PC-9 (cell line): ENCODE data around the gene RAB3B. TPM values are rescaled to one million over a fixed set of nuclear protein-coding genes. Genes with fewer than 3 reads are reported as not detected.
A peak's percentile ranks its signal among the peaks of the same experiment; 100 is the strongest.
"Not testable (repeated sequence)": the region's sequence is repeated elsewhere in the genome, so short reads cannot be mapped to it uniquely, and the experiment has no call there.

Experiments
- BruUV-seq: library from RNA; stranded (reverse); fragments of 400-500 nt; replicated peaks from 2 replicates; lab custom pipeline; 2021; lab: Mats Ljungman, UMichigan
- CTCF ChIA-PET: fragments of 300-600 bp; sonication (Branson Sonifier 250); formaldehyde crosslinking; loops from one replicate; lab custom pipeline; 2022; ENCODE audit warnings: antibody characterized with exemption; lab: Charles Lee
- POLR2A ChIA-PET: fragments of 300-600 bp; sonication (Branson Sonifier 250); formaldehyde crosslinking; loops from one replicate; lab custom pipeline; 2022; ENCODE audit warnings: antibody characterized with exemption; ENCODE audit not compliant: unreplicated experiment; lab: Charles Lee
- DNase-seq, 2 experiments: peaks; one replicate each; pipeline versions ENCODE4 v3.0.0 to v3.0.0-alpha.2; 2015 to 2022; ENCODE audit warnings: mixed read lengths in 1 of 2
- H2AFZ ChIP-seq: fragments of 200-600 bp; sonication (generic); 2 replicates; pipeline ENCODE4 v1.8.1; 2017; ENCODE audit warnings: antibody characterized with exemption
- H3F3A ChIP-seq: fragments of 200-600 bp; sonication (generic); 2 replicates; pipeline ENCODE4 v1.8.1; 2017; ENCODE audit warnings: antibody characterized with exemption, mild to moderate bottlenecking, low read depth; ENCODE audit not compliant: insufficient read depth
- H3K27ac ChIP-seq: fragments of 200-600 bp; sonication (generic); 2 replicates; pipeline ENCODE4 v1.6.1; 2016; ENCODE audit warnings: mixed run types
- H3K27me3 ChIP-seq: fragments of 200-600 bp; sonication (generic); 2 replicates; pipeline ENCODE4 v1.6.1; 2016; ENCODE audit warnings: low read depth, mixed run types; ENCODE audit not compliant: insufficient read depth
- H3K36me3 ChIP-seq: fragments of 200-600 bp; sonication (generic); 2 replicates; pipeline ENCODE4 v1.6.1; 2016; ENCODE audit warnings: low read depth, mixed run types
- H3K4me1 ChIP-seq: fragments of 200-600 bp; sonication (generic); replicated peaks from 2 replicates; pipeline ENCODE4 v1.6.1; 2016; ENCODE audit warnings: mixed run types; ENCODE audit not compliant: insufficient read depth
- H3K4me2 ChIP-seq: fragments of 200-600 bp; sonication (generic); 2 replicates; pipeline ENCODE4 v1.6.1; 2017; ENCODE audit warnings: mixed run types
- H3K4me3 ChIP-seq: fragments of 200-600 bp; sonication (generic); 2 replicates; pipeline ENCODE4 v1.6.1; 2016; ENCODE audit warnings: mixed run types
- H3K79me2 ChIP-seq: fragments of 200-600 bp; sonication (generic); 2 replicates; pipeline ENCODE4 v1.6.1; 2017; ENCODE audit warnings: low read depth, mixed run types
- H3K9me2 ChIP-seq: fragments of 200-600 bp; sonication (generic); 2 replicates; pipeline ENCODE4 v1.8.1; 2017; ENCODE audit warnings: mild to moderate bottlenecking; ENCODE audit not compliant: insufficient read depth
- H3K9me3 ChIP-seq: fragments of 200-600 bp; sonication (generic); 2 replicates; pipeline ENCODE4 v1.8.1; 2016; ENCODE audit warnings: low read depth; ENCODE audit not compliant: insufficient read depth
- H4K20me1 ChIP-seq: fragments of 200-600 bp; sonication (generic); 2 replicates; pipeline ENCODE4 v1.8.1; 2017; ENCODE audit not compliant: insufficient read depth
- CTCF ChIP-seq: fragments of 200-600 bp; sonication (generic); conservative IDR thresholded peaks from 2 replicates; pipeline ENCODE4 v1.6.1; 2017; ENCODE audit warnings: mixed run types, antibody characterized with exemption, mild to moderate bottlenecking, moderate library complexity
- EZH2 ChIP-seq: fragments of 200-600 bp; sonication (generic); IDR thresholded peaks from 2 replicates; pipeline ENCODE4 v1.8.0; 2017; ENCODE audit warnings: antibody characterized with exemption, low read depth
- intact Hi-C: fragments of 100-400 bp; cut with micrococcal nuclease; formaldehyde crosslinking; loops from one replicate; pipeline ENCODE4 v1.10.0; 2022; ENCODE audit not compliant: unreplicated experiment
- total RNA-seq: library from RNA; stranded (reverse); gene quantifications from 2 replicates; pipeline ENCODE4 v1.2.3, GENCODE V29; 2021

RAB3B gene
- total RNA-seq, 1 experiment from 2014 or later, result 2.6 TPM

DNA sequence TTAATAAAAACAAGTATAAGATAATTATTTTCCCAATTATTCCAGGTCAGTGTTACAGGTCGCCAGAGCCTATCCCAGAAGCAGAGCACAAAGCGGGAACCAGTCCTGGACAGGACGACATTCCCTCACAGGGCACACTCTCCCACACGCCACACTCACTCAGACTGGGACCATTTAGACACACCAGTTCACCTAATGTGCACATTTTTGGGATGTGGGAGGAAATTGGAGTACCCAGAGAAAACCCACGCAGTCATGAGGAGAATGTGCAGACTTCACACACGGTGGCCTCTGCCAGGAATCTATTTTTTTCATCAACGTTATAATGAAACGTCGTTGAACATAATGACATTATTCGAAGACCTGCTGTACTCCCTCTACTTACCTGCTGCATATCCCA is 91.5 kb downstream of the RAB3B start:
- DNase-seq, result no peak
- Histone ChIP-seq H3K4me3 (no peak overlapping the region), H3K79me2 (no peaks in the 10 kb centered on the region), H3K36me3 (no peaks in the 10 kb centered on the region), H2AFZ (no peak overlapping the region), H3K9me3 (no peaks in the 10 kb centered on the region), H3K27me3 (no peaks in the 10 kb centered on the region), H4K20me1 (no peaks in the 10 kb centered on the region), H3K27ac (no peak overlapping the region), H3K9me2 (no peaks in the 10 kb centered on the region), H3K4me2 (no peak overlapping the region), H3K4me1 (peaks cover 22% of the 10 kb centered on the region), H3F3A (peaks cover 7% of the 10 kb centered on the region; the same call in 1 of the 2 replicates)
- no TSS peak for BruUV-seq
- ChIA-PET POLR2A (interaction anchor here (0.7 kb wide), 1 partner anchor 753 kb away, joined by 3 read pairs; no protein-coding TSS in a partner anchor), CTCF (no interaction called here)
- TF ChIP-seq CTCF (no peak), EZH2 (no peak)
- intact Hi-C loops, result loop anchor here (5.0 to 10.0 kb wide), 3 partner anchors 228 to 786 kb away; no protein-coding TSS in a partner anchor

DNA sequence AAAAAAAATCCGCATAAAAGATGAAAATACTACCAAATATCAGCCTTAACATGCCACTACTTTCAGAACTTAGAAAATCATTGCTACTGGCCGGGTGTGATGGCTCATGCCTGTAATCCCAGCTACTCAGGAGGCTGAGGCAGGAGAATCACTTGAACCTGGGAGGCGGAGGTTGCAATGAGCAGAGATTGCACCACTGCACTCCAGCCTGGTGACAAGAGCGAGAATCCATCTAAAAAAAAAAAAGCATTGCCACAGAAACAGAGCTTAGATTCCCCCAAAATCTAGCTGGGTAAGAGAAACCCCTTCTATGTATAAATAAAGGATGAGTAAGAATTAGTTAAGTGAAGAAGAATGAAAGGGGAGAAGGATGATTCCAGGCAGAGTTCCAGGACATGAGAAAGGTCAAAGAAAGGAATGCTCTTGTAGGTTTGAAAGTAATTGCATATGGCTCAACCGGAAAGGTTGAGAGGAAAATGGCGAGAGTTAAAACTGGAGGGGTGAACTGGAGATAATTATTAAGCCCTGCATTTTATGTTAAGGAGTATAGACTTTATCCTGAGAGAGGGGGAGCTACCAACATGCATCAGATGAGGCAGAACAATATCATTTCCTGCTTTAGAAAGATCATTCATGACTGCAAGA is 92.3 kb downstream of the RAB3B start:
- no peaks in the 10 kb centered on the region for H3K36me3 ChIP-seq
- peak overlapping the region; percentile 38 for H3K4me2 ChIP-seq
- H3F3A ChIP-seq, result peaks cover 7% of the 10 kb centered on the region; the same call in 1 of the 2 replicates
- H4K20me1 ChIP-seq, result no peaks in the 10 kb centered on the region
- no peak overlapping the region for H3K4me3 ChIP-seq
- H3K79me2 ChIP-seq, result no peaks in the 10 kb centered on the region
- no TSS peak for BruUV-seq
- H3K4me1 ChIP-seq, result peaks cover 22% of the 10 kb centered on the region
- no peaks in the 10 kb centered on the region for H3K9me3 ChIP-seq
- CTCF ChIA-PET, result interaction anchor here (0.6 kb wide), 1 partner anchor 499 kb away, joined by 3 read pairs; no protein-coding TSS in a partner anchor
- peak overlapping the region; percentile 41; the same call in 1 of the 2 replicates for H2AFZ ChIP-seq
- H3K9me2 ChIP-seq, result no peaks in the 10 kb centered on the region
- intact Hi-C loops, result loop anchor here (5.0 to 10.0 kb wide), 3 partner anchors 229 to 787 kb away; no protein-coding TSS in a partner anchor
- no peak for TF ChIP-seq CTCF
- no peak for TF ChIP-seq EZH2
- no peaks in the 10 kb centered on the region for H3K27me3 ChIP-seq
- POLR2A ChIA-PET, result interaction anchor here (0.5 to 0.8 kb wide), 3 partner anchors 93 to 753 kb away, joined by 3 to 9 read pairs (median 3); partner anchors contain the start of gene TXNDC12
- no peak for DNase-seq
- H3K27ac ChIP-seq, result peak overlapping the region; percentile 36; the same call in 1 of the 2 replicates

GRCh38 chr1:51897699-51898031 is 92.8 kb downstream of the RAB3B start:
- Histone ChIP-seq H3K27ac (peak overlapping the region; percentile 50; the same call in 1 of the 2 replicates), H3K4me1 (peaks cover 22% of the 10 kb centered on the region), H3K36me3 (no peaks in the 10 kb centered on the region), H3K9me3 (no peaks in the 10 kb centered on the region), H3K9me2 (no peaks in the 10 kb centered on the region), H3K79me2 (no peaks in the 10 kb centered on the region), H3K4me2 (peak overlapping the region; percentile 38), H3K27me3 (no peaks in the 10 kb centered on the region), H3F3A (peaks cover 7% of the 10 kb centered on the region; the same call in 1 of the 2 replicates), H4K20me1 (no peaks in the 10 kb centered on the region), H3K4me3 (no peak overlapping the region), H2AFZ (no peak overlapping the region)
- no TSS peak for BruUV-seq
- ChIA-PET CTCF (interaction anchor here (1.5 kb wide), 1 partner anchor 22 kb away, joined by 5 read pairs; no protein-coding TSS in a partner anchor), POLR2A (interaction anchor here (0.5 to 0.8 kb wide), 2 partner anchors 94 to 157 kb away, joined by 3 to 9 read pairs; partner anchors contain the start of gene TXNDC12)
- no peak for TF ChIP-seq CTCF
- no peak for TF ChIP-seq EZH2
- DNase-seq, result peak in 1 of 2 experiments; percentile 51
- intact Hi-C loops, result loop anchor here (1.0 to 10.0 kb wide), 4 partner anchors 105 to 787 kb away; no protein-coding TSS in a partner anchor

GRCh38 chr1:51894748-51895147 is 95.8 kb downstream of the RAB3B start:
- H3K4me3 ChIP-seq, H3K9me2 ChIP-seq, H3F3A ChIP-seq, H3K9me3 ChIP-seq, H3K36me3 ChIP-seq, BruUV-seq, CTCF ChIA-PET, H2AFZ ChIP-seq, H3K27me3 ChIP-seq, DNase-seq, H3K27ac ChIP-seq, H4K20me1 ChIP-seq, H3K4me2 ChIP-seq, POLR2A ChIA-PET, H3K79me2 ChIP-seq: not testable (repeated sequence)
- peaks cover 22% of the 10 kb centered on the region for H3K4me1 ChIP-seq
- intact Hi-C loops, result loop anchor here (5.0 to 10.0 kb wide), 3 partner anchors 233 to 790 kb away; no protein-coding TSS in a partner anchor
